Endothelial cell of umbilical vein (primary cell): Measurements from ENCODE around the gene WNT9B. TPM values are rescaled to one million over a fixed set of nuclear protein-coding genes. Genes with fewer than 3 reads are reported as not detected.

Experiments used
- BruUV-seq: library from RNA; stranded (reverse); fragments of 400-500 nt; replicated peaks from 2 replicates; lab custom pipeline; 2021; lab: Mats Ljungman, UMichigan
- CTCF ChIA-PET: fragments of 300-600, 350-600 bp; sonication (Branson Sonifier 250); formaldehyde crosslinking; loops from one replicate; lab custom pipeline; 2021; ENCODE audit warnings: antibody characterized with exemption, inconsistent platforms; lab: Charles Lee
- POLR2A ChIA-PET: fragments of 300-600, 350-600 bp; sonication (Branson Sonifier 250); formaldehyde crosslinking; loops from one replicate; lab custom pipeline; 2021; ENCODE audit warnings: antibody characterized with exemption, inconsistent platforms; lab: Charles Lee
- DNase-seq: peaks from one replicate; pipeline ENCODE4 v3.0.0-alpha.2; 2011; ENCODE audit warnings: low read depth, low spot score
- FAIRE-seq: peaks from 2 replicates; lab custom pipeline; 2011; peaks lifted over from hg19 to GRCh38; lab: Jason Lieb, UNC
- H2AFZ ChIP-seq: 2 replicates; pipeline ENCODE4 v1.6.0; 2012; ENCODE audit warnings: low read depth, low read length, control low read depth, inconsistent platforms
- H3K27ac ChIP-seq: 2 replicates; pipeline ENCODE4 v1.5.1; 2011; ENCODE audit warnings: low read depth, mild to moderate bottlenecking, control low read depth, low read length, moderate library complexity; ENCODE audit not compliant: insufficient read depth
- H3K27me3 ChIP-seq, 2 experiments: 2 replicates each; pipeline versions ENCODE4 v1.6.0 to v1.6.1; 2011; ENCODE audit warnings: low read length in 2 of 2, mixed read lengths in 1 of 2; ENCODE audit not compliant: control insufficient read depth in 2 of 2, insufficient read depth in 2 of 2
- H3K36me3 ChIP-seq, 2 experiments: 2 replicates in 1 of 2; 3 replicates in 1 of 2; pipeline ENCODE4 v1.5.1; 2011; ENCODE audit warnings: low read length in 2 of 2, mild to moderate bottlenecking in 1 of 2, moderate library complexity in 1 of 2; ENCODE audit not compliant: control insufficient read depth in 2 of 2, insufficient read depth in 2 of 2; ENCODE audit errors: extremely low read depth in 1 of 2
- H3K4me1 ChIP-seq: 3 replicates; pipeline ENCODE4 v1.5.1; 2011; ENCODE audit warnings: mild to moderate bottlenecking, low read length; ENCODE audit not compliant: control insufficient read depth, insufficient read depth; ENCODE audit errors: extremely low read depth
- H3K4me2 ChIP-seq: 2 replicates; pipeline ENCODE4 v1.6.1; 2011; ENCODE audit warnings: low read length, control low read depth, mixed read lengths; ENCODE audit not compliant: insufficient read depth
- H3K4me3 ChIP-seq, 3 experiments: fragments of 200-600 bp in 1 of 3; sonication (generic), shearing (Covaris generic) in 1 of 3; replicated peaks in 1 of 3; 2 replicates each; pipeline ENCODE4 v1.5.1; 2011 to 2016; ENCODE audit warnings: control low read depth in 3 of 3, low read length in 3 of 3, mild to moderate bottlenecking in 2 of 3, inconsistent platforms in 1 of 3, low read depth in 1 of 3, moderate library complexity in 1 of 3; ENCODE audit not compliant: insufficient read depth in 1 of 3
- H3K79me2 ChIP-seq: 2 replicates; pipeline ENCODE4 v1.6.0; 2012; ENCODE audit warnings: low read length, inconsistent platforms; ENCODE audit not compliant: control insufficient read depth, insufficient read depth
- H3K9ac ChIP-seq: replicated peaks from 2 replicates; pipeline ENCODE3; 2011; ENCODE audit warnings: low read length, control low read depth; ENCODE audit not compliant: insufficient read depth; ENCODE audit errors: extremely low read depth
- H3K9me1 ChIP-seq: replicated peaks from 3 replicates; pipeline ENCODE4 v1.6.0; 2011; ENCODE audit warnings: mild to moderate bottlenecking, low read length; ENCODE audit not compliant: control insufficient read depth, insufficient read depth; ENCODE audit errors: extremely low read depth
- H3K9me3 ChIP-seq: replicated peaks from 2 replicates; pipeline ENCODE4 v1.5.1; 2012; ENCODE audit warnings: low read length, inconsistent platforms; ENCODE audit not compliant: control insufficient read depth, insufficient read depth
- H4K20me1 ChIP-seq: replicated peaks from 2 replicates; pipeline ENCODE3; 2011; ENCODE audit warnings: mild to moderate bottlenecking, low read length; ENCODE audit not compliant: control insufficient read depth, insufficient read depth; ENCODE audit errors: extremely low read depth
- EZH2 ChIP-seq: IDR thresholded peaks from 2 replicates; pipeline ENCODE4 v1.6.1; 2012; ENCODE audit warnings: borderline replicate concordance, low read depth, mild to moderate bottlenecking, moderate library complexity, low read length, inconsistent platforms; ENCODE audit not compliant: severe bottlenecking
- FOS ChIP-seq: IDR thresholded peaks from 2 replicates; pipeline ENCODE4 v1.6.1; 2011; ENCODE audit warnings: mild to moderate bottlenecking, low read length, moderate library complexity, borderline replicate concordance; ENCODE audit not compliant: insufficient read depth
- GATA2 ChIP-seq: IDR thresholded peaks from 2 replicates; pipeline ENCODE4 v1.7.0; 2011; ENCODE audit warnings: low read depth, mild to moderate bottlenecking, moderate library complexity, mixed read lengths, low read length; ENCODE audit not compliant: insufficient read length, insufficient read depth
- JUN ChIP-seq: IDR thresholded peaks from 2 replicates; pipeline ENCODE4 v1.6.1; 2011; ENCODE audit warnings: borderline replicate concordance, low read depth; ENCODE audit not compliant: insufficient read length, insufficient read depth
- MAX ChIP-seq: IDR thresholded peaks from 2 replicates; pipeline ENCODE4 v1.6.1; 2011; ENCODE audit not compliant: insufficient read depth, insufficient read length
- MYC ChIP-seq: IDR thresholded peaks from one replicate; pipeline ENCODE4 v1.6.1; 2011; ENCODE audit warnings: mild to moderate bottlenecking, low read depth, low read length
- POLR2A ChIP-seq: IDR thresholded peaks from 2 replicates; pipeline ENCODE4 v1.6.1; 2012; ENCODE audit warnings: low read depth, mild to moderate bottlenecking, control low read depth, low read length
- POLR2AphosphoS5 ChIP-seq: IDR thresholded peaks from 2 replicates; pipeline ENCODE4 v1.6.1; 2012; ENCODE audit warnings: low read depth, mild to moderate bottlenecking, control low read depth, low read length, moderate library complexity; ENCODE audit not compliant: insufficient read depth
- dilution Hi-C: fragments of 300-500 bp; cut with MboI; formaldehyde crosslinking; loops from one replicate; pipeline ENCODE4 v1.15.0; 2019; ENCODE audit warnings: low sequenced_read_pairs; ENCODE audit not compliant: extremely low pct_ligation_motif_present
- intact Hi-C: fragments of 100-400 bp; cut with micrococcal nuclease; formaldehyde crosslinking; loops from one replicate; pipeline ENCODE4 v1.10.0; 2022
- polyA plus RNA-seq, 4 experiments: library from polyadenylated mRNA; depleted of rRNA in 3 of 4; stranded (reverse) in 3 of 4; unstranded in 1 of 4; fragments of >200 nt; gene quantifications; 2 replicates each; pipeline versions ENCODE4 v1.2.1 to v1.2.3, GENCODE V29; 2011 to 2012; ENCODE audit warnings: missing spikeins in 1 of 4
- total RNA-seq: library from RNA; stranded (reverse); gene quantifications from 2 replicates; pipeline ENCODE4 v1.2.3, GENCODE V29; 2021
- TF ChIP-seq, protein P1 (sequence below), 2 donors: IDR thresholded peaks; 1 replicate in 1 of 2; 2 replicates in 1 of 2; pipeline ENCODE4 v1.5.1; 2011; ENCODE audit warnings: low read length in 2 of 2, mild to moderate bottlenecking in 2 of 2, moderate library complexity in 2 of 2, control low read depth in 1 of 2, inconsistent platforms in 1 of 2, low read depth in 1 of 2; ENCODE audit not compliant: insufficient read depth in 1 of 2; ENCODE audit errors: extremely low read depth in 1 of 2

WNT9B gene
- total and polyA plus RNA-seq, 2 donors (not counting 3 experiments of a cell fraction or from before 2014, with no cell fraction given): not detected

DNA sequence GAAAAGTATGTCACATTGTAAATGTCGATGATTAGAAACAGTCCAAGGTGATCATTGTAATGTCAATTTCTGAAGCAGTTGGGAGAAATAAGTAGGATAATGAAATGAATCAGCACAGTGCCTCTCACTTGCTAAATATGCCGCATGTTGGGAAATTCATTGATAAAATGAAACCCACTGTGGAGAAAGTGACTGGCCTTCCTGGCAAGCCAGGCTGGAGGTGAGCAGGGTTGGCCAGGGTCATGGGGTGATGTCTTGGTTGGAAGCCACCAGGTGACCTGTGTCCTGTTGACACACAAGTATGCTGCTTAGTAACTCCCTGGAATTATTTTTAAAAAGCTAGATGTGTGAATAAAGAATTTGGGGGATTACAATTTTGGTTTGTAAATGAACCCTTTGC is 14.9 kb upstream of the WNT9B start:
- H3K79me2 ChIP-seq: no peaks in the 10 kb centered on the region
- intact Hi-C loops: loop anchor here (10.0 kb wide), 1 partner anchor 52 kb away; no protein-coding TSS in a partner anchor
- peaks cover 6 to 10% of the 10 kb centered on the region in 2 experiments for H3K27me3 ChIP-seq
- no peaks in the 10 kb centered on the region for H4K20me1 ChIP-seq
- FAIRE-seq: no peak
- H3K36me3 ChIP-seq: no peaks in the 10 kb centered on the region
- BruUV-seq: no TSS peak
- H3K9me3 ChIP-seq: no peaks in the 10 kb centered on the region
- H3K9me1 ChIP-seq: no peaks in the 10 kb centered on the region
- no peak overlapping the region for H3K4me3 ChIP-seq
- H3K4me2 ChIP-seq: no peak overlapping the region
- ChIA-PET CTCF (interaction anchor here (0.6 to 3.8 kb wide), 15 partner anchors 8 to 106 kb away, joined by 3 to 34 read pairs (median 4); no protein-coding TSS in a partner anchor), POLR2A (no interaction called here)
- DNase-seq: no peak
- no peak overlapping the region for H2AFZ ChIP-seq
- no peaks in the 10 kb centered on the region for H3K4me1 ChIP-seq
- H3K27ac ChIP-seq: no peak overlapping the region
- no peak for TF ChIP-seq EZH2
- TF ChIP-seq POLR2AphosphoS5: no peak
- TF ChIP-seq, protein P1, sequence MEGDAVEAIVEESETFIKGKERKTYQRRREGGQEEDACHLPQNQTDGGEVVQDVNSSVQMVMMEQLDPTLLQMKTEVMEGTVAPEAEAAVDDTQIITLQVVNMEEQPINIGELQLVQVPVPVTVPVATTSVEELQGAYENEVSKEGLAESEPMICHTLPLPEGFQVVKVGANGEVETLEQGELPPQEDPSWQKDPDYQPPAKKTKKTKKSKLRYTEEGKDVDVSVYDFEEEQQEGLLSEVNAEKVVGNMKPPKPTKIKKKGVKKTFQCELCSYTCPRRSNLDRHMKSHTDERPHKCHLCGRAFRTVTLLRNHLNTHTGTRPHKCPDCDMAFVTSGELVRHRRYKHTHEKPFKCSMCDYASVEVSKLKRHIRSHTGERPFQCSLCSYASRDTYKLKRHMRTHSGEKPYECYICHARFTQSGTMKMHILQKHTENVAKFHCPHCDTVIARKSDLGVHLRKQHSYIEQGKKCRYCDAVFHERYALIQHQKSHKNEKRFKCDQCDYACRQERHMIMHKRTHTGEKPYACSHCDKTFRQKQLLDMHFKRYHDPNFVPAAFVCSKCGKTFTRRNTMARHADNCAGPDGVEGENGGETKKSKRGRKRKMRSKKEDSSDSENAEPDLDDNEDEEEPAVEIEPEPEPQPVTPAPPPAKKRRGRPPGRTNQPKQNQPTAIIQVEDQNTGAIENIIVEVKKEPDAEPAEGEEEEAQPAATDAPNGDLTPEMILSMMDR (IDR thresholded peaks at IDR 0.05; ENCODE audit: extremely low read depth in 1 of 2, insufficient read depth in 1 of 2, low read depth in 1 of 2, low read length in 2 of 2): no peak
- no peak for TF ChIP-seq JUN
- TF ChIP-seq MYC: no peak
- no peak for TF ChIP-seq FOS
- TF ChIP-seq MAX: no peak
- TF ChIP-seq POLR2A: no peak
- TF ChIP-seq GATA2: no peak
- dilution Hi-C loops: no loop called here
- no peak overlapping the region for H3K9ac ChIP-seq
